Measurements from ENCODE around the gene COG7.
"Not testable (repeated sequence)": the region's sequence is repeated elsewhere in the genome, so short reads cannot be mapped to it uniquely, and the experiment has no call there.

COG7 gene

DNA sequence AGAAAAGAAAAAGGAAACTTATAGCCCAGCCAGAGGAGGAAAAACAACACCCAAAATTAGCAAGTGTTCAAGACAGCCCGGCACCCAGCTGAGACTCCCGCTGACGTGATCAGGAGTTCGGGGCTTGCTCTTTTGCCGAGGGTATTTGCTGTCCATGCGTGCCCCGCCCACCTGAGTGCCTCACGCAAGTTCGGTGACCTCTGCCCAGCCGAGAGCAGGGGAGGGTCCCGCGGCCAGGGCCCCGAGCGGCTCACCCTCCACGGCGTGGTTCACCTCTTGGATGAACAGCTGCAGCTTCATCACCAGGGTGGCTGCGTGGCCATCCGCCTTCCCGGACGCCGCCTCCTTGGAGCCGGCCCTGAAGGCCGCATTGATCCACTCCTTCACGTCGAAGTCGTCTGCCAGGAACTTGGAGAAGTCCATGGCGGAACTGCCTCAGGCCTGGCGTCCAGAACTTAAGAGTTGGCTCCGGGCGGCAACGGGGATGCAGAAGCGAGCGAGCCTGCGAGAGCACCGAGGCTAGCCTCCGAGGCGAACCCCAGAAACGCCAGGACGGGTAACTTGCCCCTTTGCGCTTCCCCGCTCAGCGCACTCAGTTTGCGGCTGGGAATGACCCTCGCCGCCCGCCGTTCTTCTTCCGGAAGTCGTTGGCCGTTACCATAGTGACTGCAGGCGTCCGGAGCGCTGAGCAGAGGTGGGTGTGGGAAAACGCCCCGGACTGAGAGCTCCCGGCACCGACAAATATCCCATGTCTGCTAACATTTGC lies at the start of gene COG7:
Gene COG7, minus strand, starts transcription at position 618 of the 766 bp plus-strand sequence. Its CDS starts 195 bp downstream, at position 423.
- DNase-seq (ENCODE audit: low read depth in 2 of 2) = peak; percentile 79 to 82

DNA sequence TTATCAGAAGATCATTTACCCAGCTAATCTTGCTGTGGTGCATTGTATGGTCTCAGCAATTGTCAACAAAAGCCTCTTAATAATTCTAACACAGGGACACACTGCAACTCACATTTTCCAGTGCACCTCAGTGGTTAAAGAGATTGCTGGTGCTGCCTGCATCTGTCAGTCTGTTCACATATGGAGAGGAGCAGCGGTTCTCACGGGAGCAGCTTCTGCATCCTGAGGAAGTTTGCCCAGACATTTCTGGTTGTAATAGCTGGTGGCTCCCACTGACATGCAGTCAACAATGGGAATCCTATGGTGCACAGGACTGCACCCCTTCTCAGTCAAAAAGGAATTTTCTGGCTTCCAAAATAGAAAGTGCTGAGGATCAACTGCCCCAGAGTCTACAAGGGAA lies 49.5 kb upstream of the COG7 start:
- DNase-seq (ENCODE audit: low read depth in 2 of 2) = no peak

DNA sequence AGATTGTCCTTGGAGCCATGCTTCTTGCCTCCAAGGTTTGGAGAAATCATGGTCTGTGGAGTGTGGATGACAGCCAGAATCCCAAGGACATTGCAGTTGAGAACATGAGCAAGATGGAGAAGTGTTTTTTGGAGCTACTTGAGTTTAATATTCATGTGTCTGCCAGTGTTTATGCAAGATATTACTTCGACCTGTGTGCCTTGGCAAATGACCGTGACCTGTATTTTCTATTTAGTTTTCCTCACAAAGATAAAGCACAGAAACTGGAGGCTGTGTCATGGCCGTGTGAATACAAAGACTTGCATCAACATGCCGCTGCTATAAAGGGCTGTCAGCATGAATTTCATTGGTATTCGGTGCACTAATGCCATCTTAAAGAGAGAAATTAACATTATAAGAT lies 48.3 kb upstream of the COG7 start:
- no peak for DNase-seq (ENCODE audit: low read depth in 2 of 2)

DNA sequence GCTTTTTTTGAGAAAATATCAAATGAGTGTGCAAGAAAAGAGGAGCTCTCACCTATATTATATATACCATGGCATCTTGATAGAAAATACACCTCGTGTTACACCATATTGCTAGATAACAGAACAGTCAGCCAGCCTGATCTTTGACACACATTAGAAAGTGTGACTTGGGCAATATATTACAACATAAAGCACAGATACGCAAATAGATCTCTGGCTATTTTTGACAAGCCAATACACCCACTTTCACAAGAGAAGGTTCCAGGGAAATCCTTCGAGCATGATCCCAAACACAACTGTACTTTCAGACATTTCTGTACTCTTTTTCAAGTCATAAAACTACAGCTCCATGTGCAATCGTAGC lies 47.9 kb upstream of the COG7 start:
- DNase-seq (ENCODE audit: low read depth in 2 of 2) = no peak

DNA sequence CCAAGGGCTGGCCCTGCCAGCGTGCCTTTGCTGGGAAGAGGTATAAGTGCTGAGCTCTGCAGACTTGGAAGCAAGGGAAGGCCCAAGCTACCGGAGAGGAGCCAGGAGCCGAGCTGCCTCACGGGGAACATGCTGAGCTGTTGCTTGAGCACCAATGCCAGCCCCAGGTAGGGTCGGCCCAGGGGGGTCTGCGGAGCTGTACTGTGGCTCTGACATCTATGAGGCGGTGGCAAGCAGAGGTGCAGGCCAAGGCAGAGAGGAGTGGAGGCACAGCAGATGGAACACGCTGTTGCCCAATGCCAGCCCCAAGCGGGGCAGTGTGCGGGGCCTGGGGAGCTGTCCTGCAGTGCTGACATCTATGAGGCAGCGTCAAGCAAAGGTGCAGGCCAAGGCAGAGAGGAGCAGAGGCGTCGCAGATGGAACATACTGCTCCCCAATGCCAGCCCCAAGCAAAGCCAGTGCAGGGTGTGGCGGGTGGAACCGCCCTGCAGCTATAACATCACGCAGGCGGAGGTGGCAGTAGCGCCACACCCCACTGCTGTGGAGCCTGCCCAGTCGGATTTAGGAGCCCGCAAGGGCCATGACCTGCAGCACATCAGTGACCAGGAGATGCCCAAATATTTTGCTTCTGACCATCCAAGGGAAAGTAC lies 47.3 kb upstream of the COG7 start:
- no peak for DNase-seq (ENCODE audit: low read depth in 2 of 2)

DNA sequence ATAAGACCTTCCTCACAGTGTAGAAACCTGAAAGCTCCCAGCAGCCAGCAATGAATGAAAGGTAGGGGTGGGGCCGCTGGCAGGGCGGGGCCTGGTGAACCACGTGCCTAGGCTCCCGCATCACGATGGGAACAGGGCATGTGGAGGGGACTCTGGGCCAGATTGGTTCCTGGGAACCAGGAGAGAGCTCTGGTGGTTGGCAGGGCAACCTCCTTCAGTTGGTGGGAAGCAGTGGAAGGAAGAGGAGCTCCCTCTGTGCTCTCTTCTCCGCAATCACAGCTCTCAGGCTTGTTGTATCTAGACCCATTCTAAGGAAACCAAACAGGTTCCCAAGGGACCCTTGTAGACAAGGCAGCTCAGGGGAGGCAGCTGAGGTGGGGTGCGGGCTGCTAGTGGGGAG lies 46.8 kb upstream of the COG7 start:
- no peak for DNase-seq (ENCODE audit: low read depth in 2 of 2)

DNA sequence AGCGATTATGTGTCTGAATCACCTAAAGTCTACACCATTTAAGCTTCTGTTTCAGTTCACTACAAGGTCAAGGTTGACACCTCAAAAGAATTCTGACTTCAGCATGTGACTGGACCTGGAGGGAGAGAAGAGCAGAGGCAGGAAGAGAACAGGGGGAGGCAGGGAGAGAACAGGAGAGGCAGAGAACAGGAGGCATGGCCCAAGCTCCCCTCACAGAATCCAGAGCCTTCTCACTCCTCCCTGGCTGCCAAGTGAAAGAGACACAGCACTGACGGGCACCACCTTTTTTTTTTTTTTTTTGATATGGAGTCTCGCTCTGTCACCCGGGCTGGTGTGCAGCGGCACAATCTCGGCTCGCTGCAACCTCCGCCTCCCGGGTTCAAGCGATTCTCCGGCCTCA lies 45.9 kb upstream of the COG7 start:
- no peak for DNase-seq (ENCODE audit: low read depth in 2 of 2)

DNA sequence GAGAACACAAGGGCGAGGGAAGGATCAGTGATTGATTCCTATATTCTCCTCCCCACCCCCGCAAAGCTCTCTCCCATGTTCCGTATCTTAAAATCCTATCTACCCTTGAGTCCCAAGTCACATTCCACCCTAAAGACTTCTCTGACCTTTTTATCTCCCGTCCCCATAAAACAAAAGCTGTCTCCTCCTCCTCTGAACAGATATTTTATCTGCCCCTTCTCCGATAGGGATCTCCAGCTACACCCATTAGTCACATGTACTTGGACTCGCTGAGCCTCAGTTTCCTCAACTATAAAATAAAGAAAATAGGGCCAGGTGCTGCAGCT lies 44.5 kb upstream of the COG7 start:
- DNase-seq (ENCODE audit: low read depth in 2 of 2) = no peak

DNA sequence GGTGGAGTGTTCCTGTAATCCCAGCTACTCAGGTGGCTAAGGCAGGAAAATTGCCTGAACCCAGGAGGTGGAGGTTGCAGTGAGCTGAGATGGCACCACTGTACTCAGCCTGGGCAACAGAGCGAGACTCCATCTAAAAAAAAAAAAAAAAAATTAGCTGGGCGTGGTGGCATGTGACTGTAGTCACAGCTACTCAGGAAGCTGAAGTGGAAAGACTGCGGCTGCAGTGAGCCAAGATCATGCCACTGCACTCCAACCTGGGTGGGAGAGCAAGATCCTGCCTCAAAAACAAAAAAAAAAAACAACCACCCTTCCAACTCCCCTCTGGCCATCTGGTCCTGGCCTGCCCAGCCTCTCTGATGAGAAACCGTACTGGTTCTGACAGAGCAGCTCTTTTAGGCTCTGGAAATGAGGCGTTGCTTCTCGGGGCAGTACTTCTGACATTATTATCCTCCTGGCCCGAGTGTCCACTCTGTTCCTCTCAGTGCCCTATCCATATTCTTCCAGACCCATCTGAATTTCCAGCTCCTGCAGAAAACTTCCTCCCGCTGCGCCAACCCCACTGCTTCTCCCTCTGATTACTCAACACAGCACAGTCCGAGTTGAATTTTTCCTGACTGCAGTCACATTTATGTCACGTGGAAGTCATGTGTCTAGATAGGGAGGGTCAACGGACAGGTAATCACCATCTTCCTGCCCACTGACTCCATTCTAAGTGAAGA lies 44.0 kb upstream of the COG7 start:
- DNase-seq (ENCODE audit: low read depth in 2 of 2) = no peak

DNA sequence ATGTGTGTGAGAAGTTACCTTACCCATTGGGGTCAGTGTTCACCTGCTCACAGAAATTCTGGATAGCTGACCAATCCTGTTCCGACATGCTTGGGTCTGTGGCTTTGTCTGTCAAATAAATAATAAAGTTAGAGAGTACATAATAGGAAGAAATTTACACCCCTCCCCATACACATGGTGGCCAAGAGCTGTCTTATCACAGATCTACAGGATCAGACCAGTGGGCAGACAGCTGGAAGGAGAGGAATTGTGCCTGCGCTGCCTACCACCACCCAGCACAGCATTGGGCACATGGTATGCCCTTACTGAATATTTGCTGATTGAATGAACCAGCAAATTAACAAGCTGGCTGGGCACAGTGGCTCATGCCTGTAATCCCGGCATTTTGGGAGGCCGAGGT lies 42.7 kb upstream of the COG7 start:
- no peak for DNase-seq (ENCODE audit: low read depth in 2 of 2)

DNA sequence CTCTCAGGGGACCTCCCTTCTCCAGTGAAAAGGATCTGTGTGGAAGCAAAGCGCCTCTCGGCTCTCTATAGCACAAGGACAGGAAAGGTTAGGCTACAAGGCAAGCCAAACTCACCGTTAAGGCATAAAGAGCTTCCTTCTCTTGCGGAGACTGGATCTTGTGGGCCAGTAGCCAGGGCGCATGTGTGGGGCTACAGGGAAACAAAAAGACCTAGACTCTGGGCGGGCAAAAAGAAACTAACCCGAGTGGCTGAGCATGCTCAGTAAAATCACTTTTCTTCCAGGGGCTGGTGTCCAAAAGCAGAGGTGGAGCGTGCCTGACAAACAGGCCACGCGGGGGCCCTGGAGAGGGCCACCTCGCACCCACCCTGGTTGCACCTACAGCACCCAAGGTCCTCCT lies 41.2 kb upstream of the COG7 start:
- DNase-seq (ENCODE audit: low read depth in 2 of 2) = no peak

DNA sequence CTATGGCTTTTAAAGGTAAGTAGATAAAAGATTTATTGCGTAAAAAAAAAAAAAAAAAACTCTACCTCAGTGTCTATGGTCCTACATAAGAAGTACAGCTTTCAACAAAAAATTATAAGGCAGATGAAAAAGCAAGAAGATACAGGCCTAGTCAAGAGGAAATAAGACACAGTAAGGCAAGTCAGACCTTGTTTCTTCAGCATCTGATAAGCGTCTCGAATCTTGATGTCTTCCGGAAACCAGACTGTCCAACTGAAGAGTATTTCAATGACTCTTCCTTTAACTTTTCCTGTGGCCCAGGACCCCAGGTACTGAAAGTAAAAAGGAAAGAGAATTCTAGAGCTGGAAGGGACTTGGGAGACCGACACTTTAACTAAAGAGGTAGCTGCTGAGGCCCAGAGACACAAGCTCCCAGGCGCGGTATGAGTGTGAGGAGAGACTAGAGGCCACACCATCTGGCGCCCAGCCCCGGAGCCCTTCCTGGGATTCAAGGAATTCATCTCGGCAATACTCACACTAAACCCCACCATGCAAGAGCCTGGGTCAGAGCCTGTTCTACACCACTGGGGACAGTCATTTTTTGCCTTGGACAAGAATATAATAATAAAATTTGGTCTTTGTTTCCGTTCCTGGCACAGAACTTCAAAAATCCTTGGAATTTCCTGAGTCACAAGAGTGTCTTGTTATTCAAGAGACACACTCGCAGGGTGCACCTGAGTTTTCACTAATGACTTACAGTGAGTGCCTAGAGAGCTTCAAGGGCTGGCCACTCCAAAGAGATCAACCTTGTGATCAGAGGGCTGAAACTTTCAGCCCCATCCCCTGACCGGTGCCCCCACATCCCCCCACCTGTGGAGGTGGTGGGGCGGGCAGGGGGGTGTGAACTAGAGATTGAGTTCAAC lies 38.8 kb upstream of the COG7 start:
- no peak for DNase-seq (ENCODE audit: low read depth in 2 of 2)

DNA sequence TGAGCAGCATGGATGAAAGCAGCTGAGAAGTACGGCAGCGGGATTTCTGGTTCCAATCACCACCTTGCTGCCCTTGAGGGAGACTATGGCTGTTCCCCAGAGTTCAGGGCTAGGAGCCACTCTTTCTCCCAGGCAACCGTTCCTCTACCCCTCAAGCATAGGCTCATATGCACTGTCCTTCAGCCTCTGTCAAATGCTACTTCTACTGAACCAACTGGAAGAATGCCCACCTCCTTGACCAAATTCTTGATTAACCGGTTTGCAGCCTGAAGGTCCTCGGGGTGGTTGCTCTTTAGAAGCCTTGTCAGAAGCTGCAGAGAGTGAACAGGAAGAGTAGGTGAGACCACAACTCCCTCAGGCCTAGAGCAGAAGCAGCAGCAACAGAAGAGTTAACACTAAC lies 33.5 kb upstream of the COG7 start:
- no peak for DNase-seq (ENCODE audit: low read depth in 2 of 2)

DNA sequence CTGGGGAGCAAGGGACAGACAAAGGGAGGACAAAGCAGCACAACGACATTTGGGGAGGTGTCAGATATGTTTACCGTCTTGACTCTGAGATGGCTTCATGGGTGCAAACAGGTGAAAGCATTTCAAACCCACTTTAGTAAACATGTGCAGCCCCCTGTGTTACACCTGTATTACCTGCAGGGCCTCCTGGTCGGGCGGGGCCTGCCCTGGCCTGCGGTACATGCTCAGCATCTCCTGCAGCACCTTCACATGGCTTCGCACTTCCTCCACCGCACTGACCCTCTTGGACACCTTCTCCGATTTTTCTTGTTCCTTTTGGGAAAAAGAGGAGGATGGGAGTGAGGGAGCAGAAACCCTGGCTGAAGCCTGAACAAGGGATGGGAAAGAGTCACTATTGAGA lies 32.9 kb upstream of the COG7 start:
- DNase-seq (ENCODE audit: low read depth in 2 of 2) = no peak

DNA sequence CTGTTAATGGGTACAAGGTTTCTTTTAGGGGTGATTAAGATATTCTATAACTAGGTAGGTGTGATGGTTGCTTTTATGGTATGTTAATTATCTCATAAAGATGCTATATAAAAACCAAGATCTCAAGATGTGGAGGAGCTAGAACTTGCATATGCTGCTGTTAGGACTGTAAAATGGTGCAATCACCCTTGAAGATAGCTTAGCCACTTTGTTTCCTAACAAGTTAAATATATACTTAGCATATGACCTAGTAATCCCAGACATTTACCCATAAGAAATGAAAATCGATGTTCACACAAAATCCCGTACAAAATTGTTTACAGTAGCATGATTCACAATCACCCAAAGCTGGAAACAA lies 32.2 kb upstream of the COG7 start:
- no peak for DNase-seq (ENCODE audit: low read depth in 2 of 2)

DNA sequence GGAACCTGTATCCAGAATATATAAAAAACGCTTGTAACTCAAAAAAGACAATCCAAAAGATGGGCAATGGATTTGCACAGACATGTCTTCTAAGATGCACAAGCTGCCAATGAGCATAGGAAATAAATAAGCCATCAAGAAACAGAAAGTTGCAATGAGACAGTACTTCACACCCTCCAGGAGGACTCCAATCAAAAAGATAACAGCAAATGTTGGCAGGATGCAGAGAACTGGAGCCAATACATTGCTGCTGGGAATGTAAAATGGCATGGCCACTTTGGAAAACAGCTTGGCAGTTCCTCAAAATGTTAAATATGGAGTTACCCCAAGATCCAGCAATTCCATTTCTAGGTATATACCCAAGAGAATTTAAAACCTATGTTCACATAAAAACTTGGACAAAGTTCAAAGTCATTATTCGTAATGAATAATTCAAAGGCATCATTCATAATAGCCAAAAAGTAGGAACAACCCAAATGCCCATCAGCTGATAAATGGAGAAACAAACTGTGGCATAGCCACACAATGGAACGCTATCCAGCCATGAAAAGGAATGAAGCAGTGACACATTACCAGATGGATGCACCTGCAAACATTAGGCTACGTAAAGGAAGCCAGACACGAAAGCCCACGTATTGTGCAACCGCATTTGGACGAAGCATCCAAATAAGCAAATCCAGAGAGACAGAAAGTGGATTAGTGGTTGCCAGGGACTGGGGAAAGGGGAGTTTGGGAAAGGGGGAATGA lies 31.7 kb upstream of the COG7 start:
- no peak for DNase-seq (ENCODE audit: low read depth in 2 of 2)

DNA sequence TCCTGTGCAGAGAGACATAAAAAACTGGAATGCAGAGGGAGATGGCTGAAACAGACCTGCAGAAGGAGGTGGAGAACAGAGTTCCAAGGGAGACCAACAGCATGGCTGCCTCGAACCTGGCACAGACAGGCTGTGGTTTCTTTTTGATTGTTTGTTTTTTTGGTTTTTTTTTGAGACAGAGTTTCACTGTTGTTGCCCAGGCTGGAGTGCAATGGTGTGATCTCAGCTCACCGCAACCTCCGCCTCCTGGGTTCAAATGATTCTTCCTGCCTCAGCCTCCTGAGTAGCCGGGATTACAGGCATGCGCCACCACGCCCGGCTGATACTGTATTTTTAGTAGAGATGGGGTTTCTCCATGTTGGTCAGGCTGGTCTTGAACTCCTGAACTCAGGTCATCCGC lies 30.5 kb upstream of the COG7 start:
- DNase-seq (ENCODE audit: low read depth in 2 of 2) = not testable (repeated sequence)

DNA sequence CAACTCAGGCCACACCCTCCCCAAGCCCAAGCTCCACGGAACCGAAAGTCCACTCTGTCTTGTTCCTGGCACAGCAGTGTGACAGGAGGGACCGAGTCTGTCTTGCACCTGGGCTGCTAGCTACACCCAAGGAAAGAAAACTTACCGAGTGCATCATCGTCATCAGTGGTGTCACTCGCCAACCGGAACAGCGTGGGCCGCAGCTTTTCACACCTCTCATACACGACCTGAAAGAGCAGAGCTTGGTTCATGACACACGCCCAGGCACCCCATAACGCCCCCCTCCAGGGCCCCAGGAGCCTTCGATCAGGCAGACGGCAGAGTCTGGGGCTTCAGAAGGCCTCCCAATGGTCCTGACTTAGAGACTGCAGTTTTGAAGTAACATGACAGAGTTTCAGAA lies 29.8 kb upstream of the COG7 start:
- no peak for DNase-seq (ENCODE audit: low read depth in 2 of 2)

DNA sequence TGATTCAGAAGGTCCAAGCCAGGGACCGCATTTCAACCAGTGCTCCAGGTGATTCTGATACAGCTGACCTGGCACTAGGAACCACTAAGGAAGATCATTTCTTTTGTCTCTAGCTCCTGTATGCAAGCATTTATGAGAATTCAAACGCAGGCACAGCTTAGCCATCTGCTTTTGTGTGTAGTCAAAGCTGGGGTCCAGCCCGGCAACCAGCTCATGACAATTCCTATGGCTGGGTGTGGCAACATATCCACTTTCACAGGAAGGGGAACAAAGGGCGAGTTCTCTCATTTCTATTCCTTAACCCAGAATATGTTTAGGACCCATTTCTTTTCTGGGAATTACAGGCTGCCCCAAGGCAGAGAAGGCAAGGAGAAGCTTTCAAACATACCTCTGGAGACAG lies 27.3 kb upstream of the COG7 start:
- no peak for DNase-seq (ENCODE audit: low read depth in 2 of 2)

DNA sequence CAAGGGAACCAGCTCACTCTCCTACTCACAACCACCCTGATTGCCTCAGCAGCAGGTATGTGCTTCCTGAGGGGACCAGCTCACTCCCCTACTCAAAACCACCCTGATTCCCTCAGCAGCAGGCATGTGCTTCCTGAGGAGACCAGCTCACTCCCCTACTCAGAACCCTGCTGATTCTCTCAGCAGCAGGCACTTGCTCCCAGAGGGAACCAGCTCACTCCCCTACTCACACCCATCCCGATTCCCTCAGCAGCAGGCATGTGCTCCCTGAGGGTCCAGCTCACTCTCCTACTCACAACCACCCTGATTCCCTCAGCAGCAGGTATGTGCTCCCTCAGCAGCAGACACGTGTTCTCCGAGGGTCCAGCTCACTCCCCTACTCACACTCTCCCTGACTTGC lies 26.1 kb upstream of the COG7 start:
- no peak for DNase-seq (ENCODE audit: low read depth in 2 of 2)

DNA sequence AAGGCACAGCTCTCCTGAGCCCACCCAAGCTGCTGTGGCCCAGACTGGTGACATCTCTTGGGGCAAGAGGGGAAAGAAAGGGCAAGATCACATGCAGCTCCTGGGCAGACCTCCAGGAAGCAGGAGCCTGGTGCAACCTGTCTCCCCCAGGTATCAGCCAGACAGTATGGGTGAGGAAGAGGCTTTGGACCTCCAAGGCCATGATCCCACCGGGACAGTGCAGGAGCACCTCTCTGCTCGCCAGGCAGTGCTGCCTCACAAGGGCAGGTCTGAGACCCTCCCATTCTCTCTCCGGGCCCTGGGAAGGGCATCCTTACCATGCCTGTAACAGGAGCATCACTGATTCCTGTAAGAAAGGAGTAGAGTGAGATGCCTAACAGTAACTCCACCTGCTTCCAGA lies 25.6 kb upstream of the COG7 start:
- no peak for DNase-seq (ENCODE audit: low read depth in 2 of 2)

DNA sequence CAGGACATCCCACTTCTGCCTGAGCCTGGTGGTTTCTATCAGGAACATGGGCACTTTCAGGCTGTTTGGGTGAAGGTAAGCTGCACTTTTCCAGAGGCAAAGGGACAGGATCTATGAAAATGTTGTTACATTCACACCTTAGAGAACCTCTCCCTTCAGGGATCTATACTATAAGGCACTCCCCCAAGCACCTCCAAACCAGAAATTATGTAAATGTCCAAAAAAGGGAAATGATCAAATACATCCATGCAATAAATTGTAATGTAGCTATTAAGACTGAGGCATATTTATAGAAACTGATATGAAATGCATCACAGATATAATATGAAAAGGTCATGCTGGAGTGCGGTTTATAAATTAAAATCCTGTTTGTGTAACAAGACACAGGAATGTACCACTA lies 23.3 kb upstream of the COG7 start:
- DNase-seq (ENCODE audit: low read depth in 2 of 2) = no peak
